GM10266 (cell line): ENCODE measurements around the gene RELT.

ENCODE experiments used
- DNase-seq: peaks from one replicate; pipeline ENCODE4 v3.0.0; 2012; ENCODE audit errors: extremely low spot score
- TF ChIP-seq, protein P1 (sequence below): IDR thresholded peaks from 2 replicates; pipeline ENCODE4 v1.5.1; 2012; ENCODE audit warnings: mild to moderate bottlenecking, low read depth; ENCODE audit not compliant: control insufficient read depth, insufficient read depth; ENCODE audit errors: missing control alignments

RELT gene

DNA sequence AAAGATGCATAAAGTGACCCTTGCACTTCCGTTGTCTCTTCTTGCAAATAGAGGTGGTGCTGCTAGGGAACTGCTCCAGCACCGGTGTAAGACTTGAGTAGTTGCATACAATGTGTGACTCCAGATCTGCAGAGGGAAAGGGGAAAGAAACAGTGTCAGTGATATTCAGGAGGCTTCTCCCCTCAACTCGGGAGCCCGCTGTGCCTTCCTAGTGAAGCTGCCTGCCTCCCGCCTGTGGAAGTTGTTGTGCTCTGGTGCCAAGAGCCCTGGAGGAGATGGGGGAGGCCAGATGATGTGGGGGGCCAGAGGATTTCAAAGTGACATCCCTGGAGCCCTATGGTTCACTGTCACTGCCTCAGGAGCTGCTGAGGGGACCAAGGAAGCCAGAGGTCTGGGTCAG, 30.4 kb downstream of the RELT start:
- TF ChIP-seq, protein P1, sequence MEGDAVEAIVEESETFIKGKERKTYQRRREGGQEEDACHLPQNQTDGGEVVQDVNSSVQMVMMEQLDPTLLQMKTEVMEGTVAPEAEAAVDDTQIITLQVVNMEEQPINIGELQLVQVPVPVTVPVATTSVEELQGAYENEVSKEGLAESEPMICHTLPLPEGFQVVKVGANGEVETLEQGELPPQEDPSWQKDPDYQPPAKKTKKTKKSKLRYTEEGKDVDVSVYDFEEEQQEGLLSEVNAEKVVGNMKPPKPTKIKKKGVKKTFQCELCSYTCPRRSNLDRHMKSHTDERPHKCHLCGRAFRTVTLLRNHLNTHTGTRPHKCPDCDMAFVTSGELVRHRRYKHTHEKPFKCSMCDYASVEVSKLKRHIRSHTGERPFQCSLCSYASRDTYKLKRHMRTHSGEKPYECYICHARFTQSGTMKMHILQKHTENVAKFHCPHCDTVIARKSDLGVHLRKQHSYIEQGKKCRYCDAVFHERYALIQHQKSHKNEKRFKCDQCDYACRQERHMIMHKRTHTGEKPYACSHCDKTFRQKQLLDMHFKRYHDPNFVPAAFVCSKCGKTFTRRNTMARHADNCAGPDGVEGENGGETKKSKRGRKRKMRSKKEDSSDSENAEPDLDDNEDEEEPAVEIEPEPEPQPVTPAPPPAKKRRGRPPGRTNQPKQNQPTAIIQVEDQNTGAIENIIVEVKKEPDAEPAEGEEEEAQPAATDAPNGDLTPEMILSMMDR, result no peak
- no peak for DNase-seq

DNA sequence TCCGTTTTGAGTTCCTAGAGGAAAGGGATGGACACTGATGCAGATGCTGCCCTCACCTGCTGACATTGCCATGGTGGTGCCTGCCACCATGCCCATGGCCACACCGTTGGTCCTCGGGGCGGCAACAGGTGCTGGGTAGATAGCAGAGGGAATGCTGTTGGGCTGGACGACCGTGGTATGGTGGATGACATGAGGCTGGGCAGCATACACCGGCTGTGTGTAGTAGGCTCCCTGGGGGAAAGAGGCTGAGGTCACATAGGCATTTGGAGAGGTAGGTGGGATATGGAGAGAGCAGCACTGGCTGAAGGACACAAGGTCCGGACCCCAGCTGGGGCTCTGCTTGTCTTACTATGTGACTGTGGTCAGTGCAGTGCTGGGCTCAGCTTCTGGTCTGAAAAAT, 33.2 kb downstream of the RELT start:
- DNase-seq, result no peak
- TF ChIP-seq, protein P1, result no peak

DNA sequence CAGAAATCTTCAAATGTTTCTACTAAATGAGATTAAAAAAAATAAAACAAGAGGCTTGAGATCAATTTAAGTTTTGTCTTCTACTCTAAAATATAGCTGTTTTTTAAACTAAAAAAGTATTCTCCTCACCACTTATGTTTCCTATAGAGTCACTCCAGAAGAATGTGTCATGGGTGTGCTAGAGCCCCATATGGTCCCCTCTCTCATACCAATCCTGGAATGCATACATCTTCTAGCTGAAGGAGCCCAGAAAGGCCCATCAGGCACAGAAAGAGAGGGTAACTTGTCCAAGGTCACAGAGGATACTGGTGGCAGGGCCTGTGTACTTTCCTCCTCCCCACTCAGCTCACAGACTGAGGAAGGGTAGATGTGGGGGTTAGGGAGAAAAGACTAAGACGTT, 34.4 kb downstream of the RELT start:
- TF ChIP-seq, protein P1, result no peak

DNA sequence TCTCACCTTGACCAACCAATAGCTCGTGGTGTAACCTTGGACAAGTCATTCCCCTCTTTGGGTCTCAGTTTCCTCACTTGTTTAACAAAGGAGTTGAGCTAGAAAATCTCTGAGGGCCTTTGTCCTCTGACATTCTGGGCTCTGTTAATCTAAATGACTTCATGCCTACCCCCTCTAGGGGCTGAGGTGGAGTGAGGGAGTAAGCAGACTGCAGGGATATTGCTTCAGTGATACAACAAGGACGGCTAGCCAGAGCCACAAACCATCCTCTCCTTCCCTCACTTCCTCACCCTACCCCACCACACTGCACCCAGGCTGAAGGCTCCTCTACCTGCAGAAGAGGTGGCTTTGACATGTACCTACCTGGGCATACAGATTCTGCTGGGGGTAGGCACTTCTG, 34.8 kb downstream of the RELT start:
- TF ChIP-seq, protein P1, result no peak
- DNase-seq, result no peak

More for the DNA sequence above, 34.4 kb downstream of the RELT start:
- no peak for DNase-seq

DNA sequence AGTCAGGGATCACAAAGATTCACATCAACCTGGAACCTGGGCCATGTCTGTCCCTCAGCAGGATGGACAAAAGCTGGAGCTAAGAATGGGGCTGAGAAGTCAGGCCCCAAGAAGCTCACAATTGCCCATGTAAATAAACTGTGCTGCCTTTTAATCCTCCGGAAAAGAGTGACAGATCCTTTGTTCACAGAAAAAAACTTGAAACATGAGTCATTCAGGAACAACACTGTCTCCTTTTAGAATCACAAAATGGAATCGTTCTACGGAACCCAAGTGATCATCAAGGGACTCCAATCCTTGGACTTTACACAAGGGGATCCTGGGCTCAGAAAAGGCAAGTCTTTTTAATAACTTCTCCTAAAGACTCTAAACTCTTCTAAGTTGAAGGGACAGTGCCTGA, 36.1 kb downstream of the RELT start:
- DNase-seq, result no peak
- TF ChIP-seq, protein P1, result no peak

DNA sequence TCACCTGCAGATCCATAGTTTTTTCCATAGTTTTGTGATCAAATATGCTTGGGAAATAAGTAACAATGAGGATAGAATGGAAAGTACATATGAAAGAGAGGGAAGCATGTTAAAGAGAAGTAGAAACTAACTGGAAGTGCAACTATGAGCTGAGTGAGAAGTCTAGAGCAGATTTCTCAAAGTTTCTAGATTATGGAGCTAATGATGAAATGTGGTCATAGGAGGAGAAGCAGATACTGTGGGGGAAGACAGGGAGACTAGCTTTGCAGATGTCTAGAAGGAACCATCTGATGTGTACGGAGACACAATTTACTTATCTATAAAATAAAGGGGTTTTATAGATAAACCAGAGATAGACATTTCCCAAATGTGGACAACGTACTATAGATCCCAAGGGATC, 37.1 kb downstream of the RELT start:
- TF ChIP-seq, protein P1, result no peak
- DNase-seq, result no peak

DNA sequence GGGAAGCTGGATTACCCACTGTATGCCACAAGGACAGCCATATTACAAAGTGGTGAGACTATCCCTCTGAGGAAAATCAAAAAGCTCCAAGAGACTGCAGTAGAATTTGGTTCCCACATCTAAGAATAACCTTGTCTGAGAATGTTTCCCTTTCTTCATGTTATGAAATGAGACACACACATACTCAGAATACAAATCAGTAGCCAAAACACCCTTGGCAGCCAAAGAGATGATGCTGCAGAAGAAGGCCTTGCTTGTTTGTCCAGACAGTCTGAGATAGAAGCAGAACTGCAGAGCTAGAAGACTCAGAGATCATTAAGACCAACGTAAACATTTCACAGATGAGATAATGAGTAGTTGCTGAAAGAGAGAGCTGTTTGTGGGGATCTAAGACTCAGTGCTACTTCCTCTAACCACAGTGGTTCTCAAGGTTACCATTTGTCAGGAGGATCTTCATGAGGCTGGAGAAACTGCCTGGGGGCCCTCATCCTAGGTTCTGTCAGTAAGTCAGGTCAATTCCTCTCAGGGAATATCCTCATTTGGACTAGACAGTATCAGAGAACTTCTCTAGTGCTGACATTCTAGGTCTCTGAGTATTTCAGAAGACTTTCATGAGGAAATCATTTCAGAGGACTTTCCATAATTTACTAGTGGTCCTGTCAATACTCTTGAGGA, 38.9 kb downstream of the RELT start:
- DNase-seq, result no peak
- TF ChIP-seq, protein P1, result no peak
